HepG2 (cell line): Measurements from ENCODE around the gene ARHGAP23.

ENCODE experiments used
- CCAR2 ChIP-seq: fragments of 200-400 bp; formaldehyde crosslinking; optimal IDR thresholded peaks from 2 replicates; pipeline ENCODE3; 2018; ENCODE audit warnings: low read depth, mild to moderate bottlenecking, low read length, moderate library complexity
- POLR2A ChIP-seq, 2 experiments: IDR thresholded peaks; 2 replicates each; pipeline ENCODE4 v1.6.1; 2011; ENCODE audit warnings: low read depth in 2 of 2, low read length in 2 of 2, mild to moderate bottlenecking in 1 of 2, moderate library complexity in 1 of 2; ENCODE audit not compliant: insufficient read depth in 1 of 2
- RXRA ChIP-seq: sonication (generic); formaldehyde crosslinking; IDR thresholded peaks from 2 replicates; pipeline ENCODE4 v1.5.1; 2020; ENCODE audit warnings: missing genetic modification reagents
- ZSCAN29 ChIP-seq: sonication (generic); formaldehyde crosslinking; conservative IDR thresholded peaks from 2 replicates; pipeline ENCODE4 v1.4.0; 2020; ENCODE audit warnings: mild to moderate bottlenecking, missing genetic modification reagents
- TF ChIP-seq, protein P1 (sequence below): sonication (generic); formaldehyde crosslinking; IDR thresholded peaks from 2 replicates; pipeline ENCODE4 v1.5.0; 2020; ENCODE audit warnings: mild to moderate bottlenecking, missing genetic modification reagents, moderate library complexity

DNA sequence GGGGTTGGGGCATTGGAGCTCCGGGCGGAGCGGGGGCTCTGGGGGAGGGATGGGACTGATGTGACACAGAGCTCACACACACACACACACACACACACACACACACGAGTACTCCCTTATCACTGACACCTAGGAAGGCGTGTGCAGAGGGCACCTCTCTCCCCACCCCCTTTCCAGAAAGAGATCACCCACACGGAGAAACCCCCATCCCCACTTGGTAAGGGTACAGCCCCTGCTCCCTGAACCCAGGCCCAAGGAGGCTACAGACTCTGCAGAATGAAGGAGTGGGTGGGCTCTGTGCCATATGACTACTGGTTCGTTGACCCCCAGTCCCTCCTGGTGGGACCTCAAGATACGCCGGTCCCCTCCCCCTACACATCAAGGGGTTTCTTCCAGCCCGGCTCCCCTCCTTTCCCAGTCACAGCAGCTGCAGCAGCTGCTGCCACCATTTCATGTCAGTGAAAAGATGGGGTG is 8.7 kb upstream of the ARHGAP23 start:
- TF ChIP-seq RXRA (CRISPR knock-in tag), result no peak
- TF ChIP-seq POLR2A (IDR thresholded peaks at IDR 0.05; ENCODE audit: insufficient read depth in 1 of 2, low read depth in 2 of 2, low read length in 2 of 2), result no peak
- TF ChIP-seq ZSCAN29, result no peak
- TF ChIP-seq, protein P1, sequence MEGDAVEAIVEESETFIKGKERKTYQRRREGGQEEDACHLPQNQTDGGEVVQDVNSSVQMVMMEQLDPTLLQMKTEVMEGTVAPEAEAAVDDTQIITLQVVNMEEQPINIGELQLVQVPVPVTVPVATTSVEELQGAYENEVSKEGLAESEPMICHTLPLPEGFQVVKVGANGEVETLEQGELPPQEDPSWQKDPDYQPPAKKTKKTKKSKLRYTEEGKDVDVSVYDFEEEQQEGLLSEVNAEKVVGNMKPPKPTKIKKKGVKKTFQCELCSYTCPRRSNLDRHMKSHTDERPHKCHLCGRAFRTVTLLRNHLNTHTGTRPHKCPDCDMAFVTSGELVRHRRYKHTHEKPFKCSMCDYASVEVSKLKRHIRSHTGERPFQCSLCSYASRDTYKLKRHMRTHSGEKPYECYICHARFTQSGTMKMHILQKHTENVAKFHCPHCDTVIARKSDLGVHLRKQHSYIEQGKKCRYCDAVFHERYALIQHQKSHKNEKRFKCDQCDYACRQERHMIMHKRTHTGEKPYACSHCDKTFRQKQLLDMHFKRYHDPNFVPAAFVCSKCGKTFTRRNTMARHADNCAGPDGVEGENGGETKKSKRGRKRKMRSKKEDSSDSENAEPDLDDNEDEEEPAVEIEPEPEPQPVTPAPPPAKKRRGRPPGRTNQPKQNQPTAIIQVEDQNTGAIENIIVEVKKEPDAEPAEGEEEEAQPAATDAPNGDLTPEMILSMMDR (CRISPR knock-in tag), result no peak
- TF ChIP-seq CCAR2, result no peak
